Activated naive CD8-positive, alpha-beta T cell treated with anti-CD3 and anti-CD28 coated beads, Interleukin-2, amount 50 U/mL, for 24 hours (primary cell): ENCODE results near the gene MGP.

Experiments used
- ATAC-seq: fragments of 150-1000 bp; cut with Tn5 transposase; one replicate; pipeline ENCODE4 v1.10.0; 2021
- DNase-seq: peaks from one replicate; pipeline ENCODE4 v3.0.0; 2021
- H3K27ac Mint-ChIP-seq: one replicate; pipeline ENCODE4 v1.8.0; 2021; ENCODE audit warnings: mild to moderate bottlenecking, mixed read lengths
- H3K27me3 Mint-ChIP-seq: one replicate; pipeline ENCODE4 v1.8.0; 2021; ENCODE audit warnings: mixed read lengths
- H3K36me3 Mint-ChIP-seq: one replicate; pipeline ENCODE4 v1.8.0; 2021; ENCODE audit warnings: low read depth, mixed read lengths
- H3K4me1 Mint-ChIP-seq: one replicate; pipeline ENCODE4 v1.8.0; 2021; ENCODE audit warnings: mixed read lengths
- H3K4me3 Mint-ChIP-seq: one replicate; pipeline ENCODE4 v1.8.0; 2021; ENCODE audit warnings: mild to moderate bottlenecking, moderate library complexity, mixed read lengths
- H3K9me3 Mint-ChIP-seq: one replicate; pipeline ENCODE4 v1.8.0; 2021; ENCODE audit warnings: mixed read lengths

MGP gene

GRCh38 chr12:14854586-14855183 is 31.0 kb downstream of the MGP start:
- Mint-ChIP-seq H3K27me3 (no peaks in the 10 kb centered on the region), H3K4me3 (no peak overlapping the region), H3K27ac (no peak overlapping the region), H3K9me3 (peaks cover 17% of the 10 kb centered on the region), H3K36me3 (peaks cover 1% of the 10 kb centered on the region), H3K4me1 (peaks cover 9% of the 10 kb centered on the region)
- ATAC-seq (no peak), DNase-seq (no peak)

DNA sequence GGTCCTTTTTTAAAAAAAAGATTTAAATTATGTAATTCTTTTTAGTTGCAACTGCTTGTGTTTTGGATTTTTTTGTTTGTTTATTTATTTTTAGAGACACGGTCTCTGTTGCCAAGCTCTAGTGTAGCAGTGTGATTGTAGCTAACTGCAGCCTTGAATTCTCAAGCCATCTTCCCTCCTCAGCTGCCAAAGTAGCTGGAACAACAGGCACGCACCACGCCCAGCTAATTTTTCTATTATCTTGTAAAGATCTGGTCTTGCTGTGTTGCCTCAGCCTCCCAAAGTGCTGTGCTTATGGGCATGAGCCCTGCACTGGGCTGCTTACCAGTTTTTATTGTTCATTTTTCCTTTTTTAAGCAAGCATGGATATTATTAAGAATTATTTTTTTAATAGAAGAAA is 31.7 kb downstream of the MGP start:
- H3K4me3 Mint-ChIP-seq = no peak overlapping the region
- no peaks in the 10 kb centered on the region for H3K36me3 Mint-ChIP-seq
- no peaks in the 10 kb centered on the region for H3K27me3 Mint-ChIP-seq
- peaks cover 9% of the 10 kb centered on the region for H3K4me1 Mint-ChIP-seq
- peaks cover 10% of the 10 kb centered on the region for H3K9me3 Mint-ChIP-seq
- no peak overlapping the region for H3K27ac Mint-ChIP-seq
- DNase-seq = no peak
- ATAC-seq = no peak

DNA sequence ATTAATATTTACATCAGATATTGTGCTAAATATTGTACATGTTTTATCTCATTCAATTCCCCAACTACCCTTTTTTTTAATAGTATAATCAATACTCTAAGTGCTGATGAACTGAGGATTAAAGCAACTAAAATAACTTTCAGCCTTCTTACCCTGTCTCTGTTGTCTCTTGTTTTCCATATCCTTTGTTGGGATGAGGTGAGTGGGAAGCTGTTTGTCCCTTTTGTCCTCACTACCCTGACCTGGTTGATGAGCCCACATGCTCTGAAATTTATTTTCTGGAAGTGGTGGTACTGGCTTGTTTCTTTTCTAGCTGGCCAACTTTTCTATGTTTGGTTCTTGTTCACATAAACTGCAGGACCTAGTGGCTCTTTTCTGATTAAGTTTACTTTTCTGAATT is 32.8 kb downstream of the MGP start:
- H3K36me3 Mint-ChIP-seq = no peaks in the 10 kb centered on the region
- no peaks in the 10 kb centered on the region for H3K27me3 Mint-ChIP-seq
- peak overlapping the region; percentile 28 for H3K27ac Mint-ChIP-seq
- ATAC-seq (no peak), DNase-seq (no peak)
- H3K9me3 Mint-ChIP-seq = peaks cover 6% of the 10 kb centered on the region
- peaks cover 3% of the 10 kb centered on the region for H3K4me1 Mint-ChIP-seq
- no peak overlapping the region for H3K4me3 Mint-ChIP-seq

DNA sequence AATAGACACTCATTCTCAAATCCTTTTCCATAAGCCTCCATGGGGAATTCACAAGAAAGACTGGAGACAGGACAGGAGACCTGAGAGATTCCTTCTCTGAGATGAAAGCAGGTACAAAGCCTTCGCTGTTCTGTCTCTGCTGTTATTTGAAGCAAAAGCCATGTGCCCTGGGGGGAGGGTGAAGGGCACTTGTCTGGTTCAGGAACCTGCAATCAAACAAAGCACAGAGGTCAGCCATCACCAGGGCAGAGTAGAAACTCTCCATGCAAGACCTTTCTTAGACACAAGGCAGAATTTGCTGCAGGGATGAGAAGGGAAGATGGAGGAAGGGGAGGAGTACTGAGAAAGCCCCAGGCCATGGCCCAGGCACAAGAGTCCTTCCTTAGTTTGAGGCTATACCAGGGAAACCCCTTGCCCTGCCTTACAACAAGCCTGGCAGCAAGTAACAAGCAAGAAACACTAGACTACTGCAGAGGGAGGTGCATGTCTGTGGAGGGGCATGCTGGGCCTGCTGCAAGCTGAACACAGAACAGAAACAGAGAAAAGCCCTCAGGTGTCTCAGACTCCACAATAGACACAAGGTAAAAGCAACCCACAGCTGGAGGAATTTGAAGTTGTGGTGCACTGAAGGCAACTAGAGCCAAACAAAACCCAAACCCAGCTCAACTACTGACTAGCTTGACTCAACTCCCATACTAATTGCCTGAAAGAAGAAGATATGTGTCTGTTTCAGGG is 34.6 kb downstream of the MGP start:
- Mint-ChIP-seq H3K27ac (no peak overlapping the region), H3K4me1 (peaks cover 9% of the 10 kb centered on the region), H3K4me3 (no peak overlapping the region)

GRCh38 chr12:14849661-14850060 is 36.0 kb downstream of the MGP start:
- no peaks in the 10 kb centered on the region for H3K27me3 Mint-ChIP-seq
- H3K9me3 Mint-ChIP-seq = no peaks in the 10 kb centered on the region
- DNase-seq = no peak
- H3K27ac Mint-ChIP-seq = no peak overlapping the region
- no peaks in the 10 kb centered on the region for H3K36me3 Mint-ChIP-seq
- H3K4me3 Mint-ChIP-seq = no peak overlapping the region
- H3K4me1 Mint-ChIP-seq = peaks cover 13% of the 10 kb centered on the region
- no peak for ATAC-seq

More for the DNA sequence above, 34.6 kb downstream of the MGP start:
- ATAC-seq (no peak), DNase-seq (no peak)
- Mint-ChIP-seq H3K9me3 (no peaks in the 10 kb centered on the region), H3K27me3 (no peaks in the 10 kb centered on the region), H3K36me3 (no peaks in the 10 kb centered on the region)

DNA sequence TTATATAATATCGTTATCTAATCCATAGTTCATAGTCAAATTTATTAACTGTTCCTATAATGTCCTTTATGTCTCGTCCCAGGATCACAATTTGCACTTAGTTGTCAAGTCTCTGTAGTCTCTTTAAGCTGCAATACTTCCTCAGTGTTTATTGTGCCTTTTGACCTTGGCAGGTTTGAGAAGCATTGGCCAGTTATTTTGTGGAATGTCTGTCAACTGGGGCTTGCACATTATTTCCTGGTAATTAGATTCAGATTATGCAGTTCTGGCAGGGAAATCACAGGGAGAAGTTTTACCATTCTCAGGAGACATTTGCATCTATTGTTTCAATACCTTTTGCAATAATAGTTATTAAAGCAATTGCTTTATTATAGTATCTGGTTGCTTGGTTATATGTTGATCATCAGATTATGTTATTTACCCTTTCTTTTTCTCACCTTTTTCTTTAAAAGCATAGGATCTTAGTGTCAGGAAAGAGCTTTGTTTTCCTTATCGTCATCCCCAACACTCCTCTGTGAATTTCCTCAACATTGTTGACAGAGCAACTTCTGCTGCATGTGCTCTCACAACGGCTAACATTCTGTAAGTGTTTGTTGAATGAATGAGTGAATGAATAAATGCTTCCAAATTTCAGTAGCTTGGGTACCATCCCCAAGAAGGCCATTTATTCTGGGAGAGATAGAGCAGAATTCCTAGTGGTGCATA is 38.6 kb downstream of the MGP start:
- Mint-ChIP-seq H3K9me3 (no peaks in the 10 kb centered on the region), H3K4me1 (peaks cover 13% of the 10 kb centered on the region), H3K4me3 (no peak overlapping the region), H3K27ac (no peak overlapping the region), H3K36me3 (no peaks in the 10 kb centered on the region), H3K27me3 (no peaks in the 10 kb centered on the region)
- DNase-seq (no peak), ATAC-seq (no peak)

DNA sequence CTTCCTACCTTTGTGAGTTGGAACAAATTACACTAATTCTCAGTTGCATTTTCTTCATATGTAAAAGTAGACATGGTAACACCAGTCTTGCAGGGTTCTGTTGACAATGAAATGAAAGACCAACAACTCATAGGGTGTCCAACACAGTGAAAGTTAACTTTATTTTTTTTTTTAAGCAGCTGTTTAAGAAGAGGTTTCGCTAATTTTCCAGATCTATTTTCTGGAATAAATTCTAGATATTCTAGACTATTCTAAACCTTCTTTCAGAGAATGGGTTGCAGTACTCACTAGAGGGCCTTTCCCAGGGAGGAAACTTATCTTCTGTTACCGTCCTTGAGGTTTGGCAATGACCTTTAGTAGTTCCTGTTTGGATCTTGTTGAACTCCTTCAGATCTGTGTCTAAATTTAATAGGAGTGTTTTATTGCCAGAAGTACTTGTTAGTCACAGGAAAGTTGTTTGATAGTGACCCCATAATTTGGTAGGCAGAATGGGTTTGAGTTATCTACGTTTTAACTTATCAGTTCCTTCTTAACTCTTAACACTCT is 39.5 kb downstream of the MGP start:
- Mint-ChIP-seq H3K4me3 (no peak overlapping the region), H3K27me3 (no peaks in the 10 kb centered on the region), H3K4me1 (peaks cover 13% of the 10 kb centered on the region), H3K27ac (peak overlapping the region; percentile 20), H3K9me3 (no peaks in the 10 kb centered on the region), H3K36me3 (no peaks in the 10 kb centered on the region)
- ATAC-seq (peak; percentile 40), DNase-seq (no peak)

DNA sequence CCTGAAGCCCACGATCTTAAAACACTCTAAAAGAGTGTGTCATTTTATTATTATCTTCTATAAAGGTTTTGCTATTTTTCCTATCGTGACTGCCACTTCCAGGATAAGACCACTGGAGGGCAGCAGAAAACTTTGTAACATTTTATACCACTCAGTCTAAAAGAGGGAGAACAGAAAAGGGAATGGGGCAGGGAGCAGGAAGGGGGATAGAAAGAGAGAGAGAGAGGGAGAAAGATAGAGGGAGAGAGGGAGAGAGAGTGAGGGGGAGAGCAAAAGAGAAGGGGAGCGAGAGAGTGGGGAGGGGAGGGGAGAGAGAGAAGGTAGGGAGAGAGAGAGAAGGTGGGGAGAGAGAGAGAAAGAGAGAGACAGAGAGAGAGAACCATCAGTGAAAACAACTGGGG is 40.3 kb downstream of the MGP start:
- ATAC-seq (peak; percentile 28), DNase-seq (peak; percentile 32)
- Mint-ChIP-seq H3K27ac (peak overlapping the region; percentile 66), H3K9me3 (no peaks in the 10 kb centered on the region), H3K4me1 (peaks cover 13% of the 10 kb centered on the region), H3K4me3 (no peak overlapping the region), H3K36me3 (no peaks in the 10 kb centered on the region), H3K27me3 (no peaks in the 10 kb centered on the region)

DNA sequence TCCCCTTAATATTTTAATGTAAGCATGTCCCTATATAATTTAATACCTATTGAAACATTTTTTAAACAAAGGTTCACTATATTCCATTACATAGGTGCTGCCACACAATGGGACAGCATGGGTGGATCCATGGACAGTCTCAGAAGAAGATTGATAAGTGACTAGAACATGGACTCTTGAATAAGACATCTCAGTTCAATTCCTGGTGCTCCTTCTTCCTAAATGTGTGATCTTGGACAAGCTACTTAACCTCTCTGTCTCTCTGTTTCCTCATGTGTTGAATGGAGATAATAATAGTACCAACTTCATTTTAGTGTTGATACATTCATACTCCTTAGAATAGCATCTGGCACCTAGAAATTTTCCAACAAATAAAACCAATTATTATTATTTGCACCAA is 41.3 kb downstream of the MGP start:
- Mint-ChIP-seq H3K4me1 (peaks cover 13% of the 10 kb centered on the region), H3K27me3 (no peaks in the 10 kb centered on the region), H3K36me3 (no peaks in the 10 kb centered on the region), H3K9me3 (no peaks in the 10 kb centered on the region), H3K27ac (no peak overlapping the region), H3K4me3 (no peak overlapping the region)
- no peak for DNase-seq
- no peak for ATAC-seq

GRCh38 chr12:14843425-14843887 is 42.2 kb downstream of the MGP start, which contains the start of gene ART4:
ART4 (minus strand) TSS chr12:14843526; CDS start chr12:14843113, 413 bp downstream.
- DNase-seq = no peak
- peaks cover 2% of the 10 kb centered on the region for H3K27me3 Mint-ChIP-seq
- peaks cover 13% of the 10 kb centered on the region for H3K4me1 Mint-ChIP-seq

GRCh38 chr12:14842315-14842714 is 43.3 kb downstream of the MGP start:
- ATAC-seq (no peak), DNase-seq (no peak)
- Mint-ChIP-seq H3K4me3 (no peak overlapping the region), H3K4me1 (peaks cover 13% of the 10 kb centered on the region), H3K36me3 (no peaks in the 10 kb centered on the region), H3K27me3 (peaks cover 2% of the 10 kb centered on the region), H3K27ac (no peak overlapping the region), H3K9me3 (no peaks in the 10 kb centered on the region)

More at GRCh38 chr12:14843425-14843887, 42.2 kb downstream of the MGP start, which contains the start of gene ART4:
- Mint-ChIP-seq H3K9me3 (no peaks in the 10 kb centered on the region), H3K36me3 (no peaks in the 10 kb centered on the region), H3K4me3 (no peak within 1 kb of the TSS), H3K27ac (no peak within 1 kb of the TSS)
- no peak for ATAC-seq

- Mint-ChIP-seq H3K4me1 (peaks cover 13% of the 10 kb centered on the region), H3K36me3 (no peaks in the 10 kb centered on the region), H3K27ac (no peak overlapping the region), H3K9me3 (no peaks in the 10 kb centered on the region), H3K4me3 (no peak overlapping the region), H3K27me3 (peaks cover 2% of the 10 kb centered on the region)
- DNase-seq (no peak), ATAC-seq (no peak)
These were observed 43.9 kb downstream of the MGP start for GRCh38 chr12:14841761-14842160.

DNA sequence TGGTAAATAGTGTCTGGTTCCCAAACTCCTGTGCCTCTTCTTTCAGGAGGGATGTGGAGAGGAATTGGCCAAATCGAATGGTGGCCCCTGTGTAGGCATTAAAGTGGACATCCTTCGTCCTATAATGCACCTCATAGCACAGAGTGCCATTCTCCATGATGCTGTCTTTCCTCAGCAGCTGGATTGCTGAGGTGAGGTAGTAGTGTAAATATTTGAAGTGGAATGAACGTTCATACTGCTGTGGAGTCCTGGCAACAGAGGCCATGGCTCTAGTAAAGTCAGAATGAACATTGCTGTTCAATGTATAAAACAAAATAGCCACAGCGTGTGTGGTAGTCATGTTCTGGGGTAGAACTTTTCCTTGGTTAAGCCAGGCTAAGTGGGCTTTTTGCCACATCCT is 45.0 kb downstream of the MGP start:
- peaks cover 4% of the 10 kb centered on the region for H3K4me1 Mint-ChIP-seq
- ATAC-seq (no peak), DNase-seq (no peak)
- H3K9me3 Mint-ChIP-seq = no peaks in the 10 kb centered on the region
- H3K27ac Mint-ChIP-seq = no peak overlapping the region
- no peak overlapping the region for H3K4me3 Mint-ChIP-seq
- H3K36me3 Mint-ChIP-seq = no peaks in the 10 kb centered on the region
- H3K27me3 Mint-ChIP-seq = peaks cover 4% of the 10 kb centered on the region

DNA sequence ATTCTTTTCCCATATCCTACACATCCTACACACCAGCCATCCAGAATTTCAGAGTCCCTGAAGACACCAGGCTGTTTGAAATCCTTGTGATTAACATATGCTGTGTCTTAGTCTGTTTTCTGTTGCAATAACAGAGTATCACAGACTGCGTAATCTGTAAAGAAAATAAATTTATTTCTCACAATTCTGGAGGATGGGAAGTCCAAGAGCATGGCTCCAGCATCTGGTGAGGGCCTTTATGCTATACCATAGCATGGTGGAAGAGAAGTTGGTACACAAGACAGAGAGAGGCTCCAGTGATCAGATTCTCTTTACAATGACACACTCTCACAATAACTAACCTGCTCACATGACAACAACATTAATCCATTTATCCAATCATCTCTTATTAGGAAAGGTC is 46.4 kb downstream of the MGP start:
- DNase-seq (no peak), ATAC-seq (no peak)
- Mint-ChIP-seq H3K36me3 (no peaks in the 10 kb centered on the region), H3K27ac (no peak overlapping the region), H3K4me1 (no peaks in the 10 kb centered on the region), H3K27me3 (peaks cover 4% of the 10 kb centered on the region), H3K9me3 (no peaks in the 10 kb centered on the region), H3K4me3 (no peak overlapping the region)
